ENCODE results near the gene NOX3.

- TF ChIP-seq CTCF (conservative IDR thresholded peaks at IDR 0.05 in 1 of 2, IDR thresholded peaks at IDR 0.05 in 1 of 2; ENCODE audit: extremely low read depth in 1 of 2, insufficient read depth in 1 of 2, low read depth in 1 of 2, low read length in 2 of 2) (no peak), EZH2 (IDR thresholded peaks at IDR 0.05; ENCODE audit: borderline replicate concordance, low read length) (no peak)
Observed at GRCh38 chr6:155447949-155448348, 7.7 kb downstream of the NOX3 start.
